ENCODE data around the gene ACER1. TPM values are rescaled to one million over a fixed set of nuclear protein-coding genes. Genes with fewer than 3 reads are reported as not detected.
"Not testable (repeated sequence)": the region's sequence is repeated elsewhere in the genome, so short reads cannot be mapped to it uniquely, and the experiment has no call there.

Gene ACER1
- total RNA-seq (2014; rRNA removed; shearing (Covaris generic)): not detected in 2 replicates

DNA sequence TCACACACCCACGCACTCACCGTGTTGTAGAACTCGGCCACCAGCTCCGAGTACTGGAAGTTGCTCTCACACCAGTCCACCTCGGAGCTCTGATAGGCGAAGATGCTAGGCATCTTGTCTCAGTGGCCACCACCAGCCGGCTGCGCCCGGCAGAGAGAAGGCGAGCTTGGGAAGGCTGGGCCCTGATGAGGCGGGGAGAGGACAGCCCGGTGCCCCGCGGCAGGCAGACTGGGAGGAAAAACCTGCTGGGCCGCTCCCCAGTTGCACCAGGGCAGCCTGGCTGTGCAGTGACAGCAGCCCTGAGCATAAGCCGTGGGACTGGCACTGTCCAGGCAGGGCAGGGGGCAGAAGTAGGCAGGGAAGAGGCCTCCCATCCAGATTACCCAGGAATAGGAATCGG lies at the start of gene ACER1:
ACER1 (minus strand) TSS at position 174 of the 400 bp plus-strand sequence; CDS start at position 113, 61 bp downstream.
- no peak for DNase-seq (ENCODE audit: low spot score)

GRCh38 chr19:6383188-6383587 lies 49.8 kb upstream of the ACER1 start:
- DNase-seq (ENCODE audit: low spot score): no peak

DNA sequence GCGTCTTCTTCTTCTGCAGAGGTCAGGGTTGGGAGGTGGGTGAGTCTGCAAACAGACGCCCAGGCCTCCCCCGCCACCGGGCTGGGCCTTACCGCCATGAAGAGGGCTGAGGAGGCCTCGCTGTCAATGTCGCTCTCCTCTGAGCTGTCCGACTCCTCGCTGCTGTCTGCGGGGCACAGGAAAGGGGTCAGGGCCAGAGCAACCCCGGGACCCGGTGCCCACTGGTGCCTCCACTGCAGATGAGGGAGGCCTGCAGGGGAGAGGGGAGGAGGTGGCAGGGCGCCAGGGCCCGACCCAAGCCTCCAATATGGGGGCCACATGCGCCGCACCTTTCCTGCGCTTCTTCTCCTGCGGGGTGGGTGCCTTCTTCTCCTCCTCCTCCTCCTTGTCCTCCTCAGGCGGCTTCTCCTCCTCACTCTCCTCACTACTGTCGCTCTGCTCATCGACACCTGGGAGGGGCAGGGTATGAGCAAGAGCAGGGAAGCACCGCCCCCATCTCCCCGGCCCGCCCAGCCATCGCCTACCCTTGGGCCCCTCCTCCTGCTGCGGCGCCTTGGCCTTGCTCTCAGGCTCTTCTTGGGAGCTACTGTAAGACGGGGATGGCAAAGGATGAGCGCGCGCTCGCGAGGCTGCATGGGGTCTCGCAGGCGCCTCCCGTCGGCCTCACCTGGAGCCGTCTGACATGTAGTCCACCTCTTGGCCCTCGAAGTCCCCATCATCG lies 47.8 kb upstream of the ACER1 start:
- DNase-seq (ENCODE audit: low spot score): no peak

GRCh38 chr19:6379744-6380143 lies 46.3 kb upstream of the ACER1 start:
- DNase-seq (ENCODE audit: low spot score): no peak

- no peak for DNase-seq (ENCODE audit: low spot score)
Measured at GRCh38 chr19:6378486-6378885, 45.1 kb upstream of the ACER1 start.

GRCh38 chr19:6378041-6378440 lies 44.6 kb upstream of the ACER1 start:
- no peak for DNase-seq (ENCODE audit: low spot score)

DNA sequence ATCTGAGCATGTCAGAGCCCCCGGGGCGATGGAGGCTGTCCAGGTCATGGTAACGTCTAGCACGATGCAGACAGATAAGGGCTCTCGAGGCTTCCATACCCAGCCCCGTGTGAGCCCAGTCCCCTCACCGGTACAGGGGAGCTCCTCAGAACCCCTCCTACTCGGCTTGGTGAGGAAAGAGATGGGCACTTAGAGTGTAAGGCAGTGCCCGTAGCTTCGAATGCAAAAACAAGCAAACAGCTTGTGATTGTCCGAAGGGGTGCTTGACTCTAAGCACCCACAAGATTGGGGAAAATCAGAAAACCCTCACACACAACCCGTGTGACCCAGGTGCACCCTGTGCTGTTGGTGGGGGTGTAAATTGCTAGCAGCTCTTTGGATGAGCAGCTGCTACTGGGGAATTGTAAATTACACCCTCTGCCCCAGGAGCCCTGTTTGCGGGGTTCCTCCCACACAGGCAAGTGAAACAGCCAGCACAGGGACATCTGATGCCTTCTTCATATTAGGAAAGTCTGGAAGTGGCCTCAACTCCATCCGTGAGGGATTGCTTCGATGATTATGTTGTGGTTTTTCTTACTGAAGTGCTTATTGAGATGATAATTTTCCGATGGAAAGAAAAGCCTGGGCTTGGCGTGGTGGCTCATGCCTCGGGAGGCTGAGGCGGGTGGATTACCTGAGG lies 43.2 kb upstream of the ACER1 start:
- no peak for DNase-seq (ENCODE audit: low spot score)

DNA sequence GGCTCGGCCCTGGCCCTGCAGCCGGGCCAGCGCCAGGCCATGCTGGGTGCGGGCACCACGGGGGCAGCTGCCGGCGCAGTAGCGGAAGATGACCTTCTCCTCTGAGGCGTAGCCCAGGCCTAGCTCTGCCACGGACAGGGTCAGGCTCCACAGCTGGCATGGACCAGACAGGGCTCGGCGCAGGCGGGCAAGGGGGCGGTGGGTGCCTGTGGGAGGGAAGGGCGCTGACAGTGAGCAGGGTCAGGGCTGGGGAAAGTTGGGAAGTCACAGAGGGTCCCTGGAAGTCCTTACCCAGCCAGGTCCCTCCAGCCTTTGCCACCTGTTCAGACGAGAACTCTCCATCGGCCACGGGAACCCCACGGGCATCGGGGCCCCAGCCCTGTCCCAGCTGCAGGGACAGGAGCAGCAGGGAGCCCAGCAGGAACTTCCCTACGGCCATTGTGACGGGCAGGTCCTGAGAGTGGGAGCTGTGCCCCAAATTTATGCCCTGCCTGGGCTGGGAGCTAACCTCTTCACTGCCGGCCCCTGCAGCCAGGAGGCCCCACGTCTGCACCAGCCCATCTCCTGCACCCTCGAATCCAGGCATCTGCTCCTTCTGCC lies 42.1 kb upstream of the ACER1 start, which contains the start of gene PSPN:
PSPN (minus strand) TSS at position 523 of the 600 bp plus-strand sequence; CDS start at position 439, 84 bp downstream.
- no peak for DNase-seq (ENCODE audit: low spot score)

DNA sequence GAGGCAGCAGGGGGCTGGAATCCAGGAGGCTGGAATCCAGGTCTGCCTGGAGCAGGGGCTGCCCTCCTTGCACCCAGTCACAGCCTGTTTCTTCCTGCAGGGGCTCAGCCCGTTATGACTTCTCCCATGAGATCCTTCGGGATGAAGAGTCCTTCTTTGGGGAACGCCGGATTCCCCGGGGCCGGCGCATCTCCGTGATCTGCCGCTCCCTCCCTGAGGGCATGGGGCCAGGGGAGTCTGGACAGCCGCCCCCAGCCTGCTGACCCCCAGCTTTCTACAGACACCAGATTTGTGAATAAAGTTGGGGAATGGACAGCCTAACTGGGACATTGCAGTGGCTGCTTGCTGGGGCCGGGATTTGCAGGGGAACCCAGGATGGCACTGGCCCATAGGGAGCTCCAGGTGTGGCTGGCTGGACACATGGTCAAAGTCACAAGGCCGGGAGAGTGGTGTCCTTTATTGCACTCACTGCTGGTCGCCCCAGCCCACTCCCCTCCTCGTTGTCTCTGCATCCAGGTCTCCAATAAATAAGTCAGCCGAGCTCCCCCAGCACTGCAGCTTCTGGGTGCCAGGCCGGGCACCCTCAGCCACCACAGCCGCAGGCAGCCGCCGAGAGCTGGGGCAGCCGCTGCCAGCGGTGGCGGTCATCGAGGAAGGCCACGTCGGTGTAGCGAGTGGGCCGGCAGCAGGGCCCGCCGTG lies 41.4 kb upstream of the ACER1 start:
- DNase-seq (ENCODE audit: low spot score): no peak

GRCh38 chr19:6374161-6374709 lies 40.8 kb upstream of the ACER1 start:
- no peak for DNase-seq (ENCODE audit: low spot score)

- DNase-seq (ENCODE audit: low spot score): no peak
Measured at GRCh38 chr19:6373813-6374108, 40.3 kb upstream of the ACER1 start.

- DNase-seq (ENCODE audit: low spot score): peak; percentile 93
Measured at GRCh38 chr19:6373096-6373812, 39.8 kb upstream of the ACER1 start.

DNA sequence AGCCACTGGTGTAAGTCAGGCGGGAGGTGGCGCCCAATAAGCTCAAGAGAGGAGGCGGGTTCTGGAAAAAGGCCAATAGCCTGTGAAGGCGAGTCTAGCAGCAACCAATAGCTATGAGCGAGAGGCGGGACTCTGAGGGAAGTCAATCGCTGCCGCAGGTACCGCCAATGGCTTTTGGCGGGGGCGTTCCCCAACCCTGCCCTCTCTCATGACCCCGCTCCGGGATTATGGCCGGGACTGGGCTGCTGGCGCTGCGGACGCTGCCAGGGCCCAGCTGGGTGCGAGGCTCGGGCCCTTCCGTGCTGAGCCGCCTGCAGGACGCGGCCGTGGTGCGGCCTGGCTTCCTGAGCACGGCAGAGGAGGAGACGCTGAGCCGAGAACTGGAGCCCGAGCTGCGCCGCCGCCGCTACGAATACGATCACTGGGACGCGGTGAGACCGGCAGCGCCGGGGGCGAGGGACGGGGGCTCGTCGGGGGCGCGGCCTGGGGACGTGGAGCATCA lies 39.2 kb upstream of the ACER1 start, which contains the start of gene ALKBH7:
ALKBH7 (plus strand) TSS at position 201 of the 502 bp plus-strand sequence; CDS start at position 228, 27 bp downstream.
- DNase-seq (ENCODE audit: low spot score): peak; percentile 98

GRCh38 chr19:6364353-6364752 lies 30.9 kb upstream of the ACER1 start:
- DNase-seq (ENCODE audit: low spot score): no peak

- DNase-seq (ENCODE audit: low spot score): no peak
Measured at GRCh38 chr19:6362351-6362801, 29.0 kb upstream of the ACER1 start.

DNA sequence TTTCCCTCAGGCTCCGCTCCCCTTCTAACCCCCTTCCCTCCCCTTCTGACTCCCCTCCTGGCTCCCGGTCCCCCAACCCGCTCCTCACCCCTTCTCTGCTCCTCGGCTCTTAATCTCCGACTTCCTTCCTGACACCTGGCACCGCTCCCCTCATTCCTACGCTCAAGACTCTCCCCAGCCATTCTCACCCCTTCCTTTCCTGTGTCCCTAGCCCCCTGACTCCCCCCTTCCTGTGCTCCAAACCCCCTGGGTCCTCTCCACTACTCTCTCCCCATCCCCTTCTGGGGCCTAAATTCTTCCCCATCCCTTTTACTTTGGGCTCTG lies 28.6 kb upstream of the ACER1 start:
- DNase-seq (ENCODE audit: low spot score): no peak

GRCh38 chr19:6360857-6361216 lies 27.4 kb upstream of the ACER1 start:
- DNase-seq (ENCODE audit: low spot score): not testable (repeated sequence)

- not testable (repeated sequence) for DNase-seq (ENCODE audit: low spot score)
Measured at GRCh38 chr19:6360445-6360844, 27.0 kb upstream of the ACER1 start.

DNA sequence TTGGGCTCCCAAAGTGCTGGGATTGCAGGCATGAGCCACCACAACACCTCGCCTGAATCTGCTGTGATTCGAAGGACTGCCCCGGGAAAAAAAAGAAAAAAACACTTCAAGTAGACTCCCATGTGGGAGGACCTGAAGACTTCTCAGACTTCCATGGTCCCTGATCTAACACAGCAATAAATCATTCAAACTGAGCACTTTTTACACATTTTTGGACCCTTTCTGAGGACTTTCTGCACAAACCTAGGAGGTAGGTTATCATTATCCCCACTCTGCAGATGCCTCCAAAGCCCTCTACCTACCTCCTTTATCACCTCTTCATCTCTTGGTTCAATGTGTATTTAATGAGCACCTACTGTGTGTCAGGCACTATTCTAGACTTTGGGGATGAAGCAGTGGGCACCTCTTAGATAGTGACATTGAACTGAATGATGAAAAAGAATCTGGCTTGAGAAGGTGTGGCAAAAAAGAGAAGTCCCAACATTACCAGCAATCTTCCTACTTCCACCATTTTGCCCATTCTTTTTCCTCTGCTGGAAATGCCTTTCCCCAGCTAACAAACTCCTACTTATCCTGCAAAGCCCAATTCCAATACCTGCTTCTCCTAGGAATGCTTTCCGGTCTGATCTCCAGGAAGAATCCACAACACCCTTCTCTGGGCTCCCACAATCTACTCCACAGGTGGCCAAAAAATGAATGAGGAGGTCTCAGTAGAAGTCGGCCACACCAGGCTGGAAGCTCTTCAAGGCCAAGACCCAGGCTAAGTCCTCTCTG lies 26.3 kb upstream of the ACER1 start:
- DNase-seq (ENCODE audit: low spot score): no peak

GRCh38 chr19:6358003-6358402 lies 24.6 kb upstream of the ACER1 start:
- DNase-seq (ENCODE audit: low spot score): no peak
